G401.6 (cell line): Measurements from ENCODE around the gene PLEKHD1.

Source experiments
- FAIRE-seq: peaks from 2 replicates; lab custom pipeline; 2012; peaks lifted over from hg19 to GRCh38; lab: Jason Lieb, UNC

The PLEKHD1 gene

DNA sequence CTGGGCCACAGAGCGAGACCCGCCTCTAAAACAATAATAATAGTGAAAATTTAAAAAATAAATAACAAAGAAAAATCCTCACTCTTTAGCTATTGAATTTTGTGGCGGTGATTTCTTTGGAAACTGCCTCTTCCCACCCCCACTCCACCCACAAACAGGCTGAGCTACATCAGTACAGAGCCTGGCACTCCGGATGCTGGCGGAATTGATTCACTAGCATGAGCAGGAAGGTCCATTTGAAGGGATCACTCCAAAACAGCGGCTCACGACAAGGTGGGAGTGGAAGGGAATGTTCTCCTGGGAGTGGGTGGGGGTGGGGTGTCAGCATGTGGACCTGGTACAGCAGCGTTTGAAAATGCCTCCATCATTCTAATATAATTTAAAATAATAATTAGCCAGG lies 64.0 kb downstream of the PLEKHD1 start:
- FAIRE-seq: no peak

DNA sequence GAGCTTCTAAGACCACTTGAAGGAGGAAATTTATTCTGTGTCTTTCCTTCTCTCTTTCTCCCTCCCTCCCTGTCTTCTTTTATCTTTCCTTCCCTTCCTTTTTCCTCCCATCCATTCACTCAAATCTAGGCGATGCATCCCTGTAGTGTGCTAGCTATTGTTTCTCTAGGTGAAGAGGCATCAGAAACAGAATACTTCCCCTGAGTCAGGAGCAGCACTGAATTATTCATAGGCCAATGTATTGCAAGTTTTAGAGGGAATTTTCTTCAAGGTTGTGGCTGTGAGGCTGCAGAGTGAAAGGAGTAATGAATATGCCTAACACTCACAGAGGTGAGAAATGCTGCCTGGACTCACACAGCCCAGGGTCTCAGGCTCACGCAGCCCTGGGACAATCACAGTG lies 67.0 kb downstream of the PLEKHD1 start:
- FAIRE-seq: no peak

DNA sequence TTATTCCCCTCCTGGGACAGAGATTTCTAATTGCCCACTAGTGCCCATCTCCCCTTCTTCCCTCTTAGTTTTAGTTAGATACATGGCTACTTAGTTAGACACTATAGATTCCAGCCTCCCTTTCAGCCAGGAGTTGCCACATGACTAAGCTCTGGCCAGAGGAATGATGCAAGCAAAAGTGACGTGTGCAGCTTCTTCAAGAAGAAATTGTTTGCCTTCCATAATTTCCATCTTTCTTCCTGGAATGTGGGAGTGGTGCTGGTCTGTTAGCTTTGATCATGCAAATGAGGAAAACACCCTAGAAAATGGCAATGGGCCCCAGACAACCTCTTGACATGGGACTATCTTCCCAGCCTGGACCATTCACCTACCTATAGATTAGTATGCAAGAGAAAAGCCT lies 68.7 kb downstream of the PLEKHD1 start:
- FAIRE-seq: no peak

DNA sequence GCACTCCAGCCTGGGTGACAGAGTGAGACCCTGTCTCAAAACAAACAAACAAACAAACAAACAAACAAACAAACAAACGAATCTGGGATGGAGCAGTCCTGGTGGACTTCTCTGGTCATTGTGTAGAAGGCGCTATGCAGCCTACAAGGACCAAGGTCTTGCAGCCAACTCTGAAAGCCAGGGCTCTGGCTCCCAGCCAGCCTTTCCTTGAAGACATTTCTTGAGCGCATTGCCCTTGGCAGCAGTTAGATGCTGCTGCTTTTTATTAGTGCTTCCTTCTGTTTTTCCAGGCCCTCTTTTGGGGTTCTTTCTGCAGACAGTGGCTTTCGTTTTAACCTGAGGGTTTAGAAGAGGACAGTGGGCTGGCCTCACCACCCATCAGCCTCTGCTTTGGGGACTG lies 70.0 kb downstream of the PLEKHD1 start:
- FAIRE-seq: no peak

DNA sequence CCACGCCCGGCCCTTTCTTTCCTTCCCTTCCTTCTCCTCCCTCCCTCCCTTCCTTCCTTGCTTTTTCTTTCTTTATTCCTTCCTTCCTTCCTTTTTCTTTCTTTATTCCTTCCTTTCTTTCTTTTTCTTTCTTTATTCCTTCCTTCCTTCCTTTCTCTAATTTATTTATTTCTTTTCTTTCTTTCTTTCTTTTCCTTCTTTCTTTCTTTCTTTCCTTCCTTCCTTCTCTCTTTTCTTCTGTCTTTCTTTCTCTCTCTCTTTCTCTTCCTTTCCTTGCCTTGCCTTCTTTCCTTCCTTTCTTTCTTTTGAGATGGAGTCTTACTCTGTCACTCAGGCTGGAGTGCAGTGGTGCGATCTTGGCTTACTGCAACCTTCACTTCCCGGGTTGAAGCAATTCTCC lies 74.2 kb downstream of the PLEKHD1 start:
- no peak for FAIRE-seq

DNA sequence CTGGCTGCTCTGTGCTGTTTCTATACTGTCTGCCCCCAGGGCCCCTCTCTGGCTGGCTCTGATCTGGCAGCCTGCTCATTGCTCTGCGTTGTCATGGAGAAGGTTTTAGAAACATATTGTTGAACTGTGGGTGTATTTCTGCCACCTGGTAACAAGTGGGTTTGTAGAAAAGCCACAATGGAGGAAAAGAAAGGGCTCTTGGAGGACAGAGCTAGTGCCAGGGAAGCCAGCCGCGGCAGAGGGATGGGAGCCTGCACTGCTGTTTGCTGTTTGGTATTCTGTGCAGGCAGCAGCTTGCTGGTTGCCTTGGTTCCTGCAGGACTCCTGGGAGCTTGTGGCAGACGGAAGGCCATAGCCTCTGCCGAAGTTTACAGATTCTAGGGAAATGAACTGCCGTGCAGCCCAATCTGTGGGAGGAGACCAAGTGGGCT lies 75.1 kb downstream of the PLEKHD1 start:
- FAIRE-seq: no peak

DNA sequence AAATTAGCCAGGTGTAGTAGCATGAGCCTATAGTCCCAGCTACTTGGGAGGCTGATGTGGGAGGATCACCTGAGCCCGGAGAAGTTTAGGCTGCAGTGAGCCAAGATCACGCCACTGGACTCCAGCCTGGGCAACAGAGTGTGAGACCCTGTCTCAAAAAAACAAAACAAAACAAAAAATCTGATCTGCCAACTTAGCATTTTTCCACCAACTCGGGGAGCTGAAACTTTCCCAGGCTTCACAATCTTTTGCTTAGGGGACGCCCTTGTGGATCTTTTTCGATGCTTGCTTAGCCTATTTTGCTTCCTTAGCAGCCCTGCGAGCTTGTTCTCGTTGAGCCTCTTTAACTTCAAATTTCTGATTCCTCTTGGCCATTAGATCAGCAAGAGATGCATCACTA lies 76.3 kb downstream of the PLEKHD1 start:
- no peak for FAIRE-seq

DNA sequence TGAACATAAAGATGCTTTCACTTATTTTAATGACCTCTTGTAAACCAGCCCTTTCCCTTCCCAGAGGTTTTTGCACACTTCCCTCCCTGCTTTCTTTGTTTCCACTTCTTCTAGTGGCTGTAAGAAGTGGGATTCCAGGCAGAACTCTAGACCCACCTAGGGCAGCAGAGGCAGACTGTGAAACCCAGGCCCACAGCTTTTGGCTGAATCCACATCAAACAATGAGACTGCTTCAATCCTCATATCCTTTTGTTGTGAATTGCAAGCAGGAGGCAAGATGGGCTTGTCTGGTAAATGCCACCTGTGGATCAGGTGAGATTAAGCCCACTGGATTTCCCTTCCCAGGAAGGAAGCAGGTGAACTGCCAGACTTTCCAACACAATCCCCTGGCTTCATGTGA lies 77.4 kb downstream of the PLEKHD1 start:
- FAIRE-seq: no peak

DNA sequence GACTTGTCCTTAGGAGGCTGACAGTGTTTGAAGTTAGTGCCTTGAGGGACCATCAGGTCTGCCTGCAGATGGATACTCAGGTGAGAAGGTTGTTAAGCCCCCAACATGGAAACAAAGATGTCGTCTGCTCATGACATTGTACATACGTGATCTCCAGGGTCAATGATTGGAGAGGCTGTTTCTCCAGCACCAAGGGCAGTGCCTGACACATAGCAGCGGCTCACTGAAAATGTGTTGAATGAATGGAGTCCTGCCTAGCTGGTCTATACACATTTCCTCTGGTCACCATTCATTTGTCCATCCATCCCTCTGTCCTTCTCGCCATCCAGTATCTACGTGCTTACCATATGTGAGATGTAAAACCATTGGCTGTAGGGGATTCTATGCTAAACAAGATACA lies 83.0 kb downstream of the PLEKHD1 start:
- no peak for FAIRE-seq

DNA sequence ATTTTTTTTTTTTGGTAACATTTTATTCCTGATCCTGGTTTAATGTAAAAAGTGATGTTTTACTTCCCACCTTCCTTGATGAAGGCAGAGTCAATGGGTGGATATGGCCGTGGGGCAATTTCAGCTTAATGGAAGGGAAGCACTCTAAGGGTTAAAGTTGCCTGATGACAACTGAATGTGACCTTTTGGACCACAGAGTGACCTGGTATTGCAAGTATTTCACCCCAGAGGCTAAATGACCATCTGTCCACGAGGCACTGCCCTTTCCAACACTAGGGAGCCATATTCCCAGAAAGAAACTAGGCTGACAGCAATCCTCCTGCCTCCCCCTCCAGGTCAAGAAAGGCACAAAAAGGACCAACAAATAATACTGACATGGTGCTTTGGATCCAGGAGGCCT lies 85.3 kb downstream of the PLEKHD1 start:
- FAIRE-seq: no peak

DNA sequence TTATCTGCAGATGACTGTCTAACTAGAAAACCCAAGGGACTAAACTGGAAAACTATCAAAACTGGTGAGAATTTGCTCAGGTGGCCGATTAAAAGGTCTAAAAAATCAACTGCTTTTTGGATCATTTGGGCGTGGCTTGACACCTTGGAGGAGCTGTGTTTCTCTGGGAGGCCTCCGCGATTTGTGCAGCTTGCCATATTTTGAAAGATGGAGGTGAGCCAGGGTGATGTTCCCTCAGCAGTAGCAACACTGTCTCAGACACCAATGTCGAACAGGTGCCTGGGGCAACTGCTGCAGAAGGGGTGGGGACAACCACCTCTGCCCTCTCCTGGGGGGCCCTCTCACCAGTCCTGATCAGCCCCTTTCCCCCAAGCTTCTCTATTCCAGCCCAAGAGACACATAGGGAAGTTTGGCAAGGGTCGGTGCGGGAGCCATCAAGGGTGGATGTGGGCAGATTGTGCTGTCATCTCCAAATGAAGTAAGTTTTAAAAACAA lies 86.4 kb downstream of the PLEKHD1 start:
- FAIRE-seq: no peak

DNA sequence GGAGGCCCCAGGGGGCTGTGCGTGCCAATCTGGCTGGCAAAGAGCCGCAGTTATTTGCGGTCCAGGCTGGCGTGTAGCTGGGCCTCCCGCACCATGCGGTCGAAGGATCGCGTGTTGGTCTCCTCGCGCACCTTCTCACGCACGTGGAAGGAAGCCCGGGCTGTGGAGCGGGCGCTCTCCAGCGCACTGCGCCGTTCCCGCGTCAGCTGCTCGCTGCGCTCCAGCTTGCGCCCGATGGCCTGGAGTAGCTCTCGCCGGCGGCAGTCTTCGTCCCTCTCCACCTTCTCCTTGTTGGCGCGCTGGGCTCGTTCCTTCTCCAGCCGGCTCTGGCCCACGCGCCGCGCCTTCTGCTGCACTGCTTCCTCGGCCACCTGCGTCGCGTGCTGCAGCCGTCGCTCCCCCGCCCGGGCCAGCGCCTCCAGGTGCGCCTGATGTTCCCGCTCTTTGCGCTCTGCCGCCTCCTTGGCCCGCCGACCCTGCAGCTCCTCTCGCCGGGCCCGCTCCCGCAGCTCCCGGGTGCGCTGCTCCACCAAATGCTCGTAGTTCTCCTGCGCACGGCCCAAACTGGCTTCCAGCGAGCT lies 87.0 kb downstream of the PLEKHD1 start:
- FAIRE-seq: no peak

DNA sequence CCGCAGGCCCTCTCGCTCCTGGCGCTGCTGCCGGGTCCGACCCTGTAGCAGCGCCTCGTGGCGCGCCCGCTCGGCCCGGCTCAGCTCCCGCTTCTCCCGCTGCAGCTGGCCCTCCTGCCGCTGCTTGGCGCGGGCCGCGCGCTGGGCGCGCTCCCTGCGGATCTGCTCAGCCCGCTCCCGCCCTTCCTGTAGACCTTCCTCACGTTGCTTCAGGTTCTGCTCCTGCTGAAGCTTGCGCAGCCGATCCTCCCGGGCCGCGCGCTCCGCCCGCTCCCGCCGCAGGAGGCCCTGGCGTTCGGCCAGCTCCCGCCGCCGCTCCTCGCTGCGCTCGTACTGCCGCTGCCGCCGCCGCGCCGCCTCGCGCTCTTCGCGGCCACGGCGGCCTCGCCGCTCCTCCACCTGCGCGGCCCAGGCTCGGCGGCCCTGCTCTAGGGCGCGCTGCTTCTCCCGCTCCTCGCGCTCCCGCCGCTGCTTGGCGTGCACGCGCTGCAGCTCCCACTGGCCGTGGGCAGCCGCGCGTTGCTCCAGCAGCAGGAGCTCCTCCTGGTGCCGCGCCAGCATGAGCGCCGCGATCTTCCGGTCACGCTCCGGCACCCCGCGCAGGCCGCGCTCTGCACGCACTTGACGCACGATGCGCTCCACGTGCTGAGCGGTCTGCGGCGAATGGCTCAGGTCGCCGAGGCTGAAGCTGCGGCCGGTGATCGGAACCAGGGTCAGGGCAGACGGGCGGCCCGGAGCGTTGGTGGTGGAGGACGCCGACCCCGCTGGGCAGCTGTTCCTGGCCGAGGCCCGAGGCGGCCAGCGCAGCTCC lies 87.7 kb downstream of the PLEKHD1 start:
- no peak for FAIRE-seq

DNA sequence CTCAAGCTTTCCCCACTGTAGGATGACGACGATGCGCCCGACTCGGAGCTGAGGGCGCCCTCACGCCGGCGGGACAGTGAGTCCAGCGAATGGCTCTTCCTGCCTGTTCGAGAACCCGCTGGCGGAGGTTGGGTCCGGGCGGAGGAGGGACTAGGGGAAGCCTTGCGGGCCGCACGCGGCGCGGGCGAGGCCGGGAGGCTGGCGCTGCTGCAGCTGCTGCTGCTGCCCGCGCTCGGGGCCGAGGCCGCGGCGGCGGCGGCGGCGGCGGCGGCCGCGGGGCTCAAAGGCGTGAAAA lies 88.3 kb downstream of the PLEKHD1 start:
- no peak for FAIRE-seq

DNA sequence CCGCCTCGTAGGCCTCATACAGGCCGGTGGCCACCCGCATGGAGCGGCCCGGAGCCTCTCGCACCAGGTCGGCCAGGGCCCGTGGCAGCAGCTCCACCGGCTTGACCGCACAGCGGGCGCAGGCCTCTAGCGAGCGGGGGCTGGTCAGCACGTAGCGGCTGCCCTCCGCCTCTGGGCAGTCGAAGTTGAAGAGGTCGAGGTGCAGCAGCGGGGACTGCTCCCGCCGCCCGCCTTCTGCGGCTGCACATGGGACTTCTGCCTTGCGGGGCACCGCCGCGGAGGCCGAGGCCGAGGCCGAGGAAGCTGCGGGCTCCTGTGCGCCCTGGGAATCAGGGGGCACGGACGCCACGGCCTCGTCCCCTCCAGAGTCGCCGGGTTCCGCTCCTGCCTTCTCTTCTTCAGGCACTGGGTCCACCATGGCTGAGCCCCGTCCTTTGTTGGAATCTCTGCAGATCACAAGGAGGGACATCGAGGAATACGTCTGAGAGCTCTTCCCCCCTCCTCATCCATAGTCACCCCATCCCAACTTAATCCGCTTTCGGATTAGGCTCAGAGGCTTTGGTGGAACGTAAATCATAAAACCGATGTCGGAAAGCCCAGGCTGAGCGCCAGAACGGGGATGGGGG lies 88.8 kb downstream of the PLEKHD1 start:
- no peak for FAIRE-seq

DNA sequence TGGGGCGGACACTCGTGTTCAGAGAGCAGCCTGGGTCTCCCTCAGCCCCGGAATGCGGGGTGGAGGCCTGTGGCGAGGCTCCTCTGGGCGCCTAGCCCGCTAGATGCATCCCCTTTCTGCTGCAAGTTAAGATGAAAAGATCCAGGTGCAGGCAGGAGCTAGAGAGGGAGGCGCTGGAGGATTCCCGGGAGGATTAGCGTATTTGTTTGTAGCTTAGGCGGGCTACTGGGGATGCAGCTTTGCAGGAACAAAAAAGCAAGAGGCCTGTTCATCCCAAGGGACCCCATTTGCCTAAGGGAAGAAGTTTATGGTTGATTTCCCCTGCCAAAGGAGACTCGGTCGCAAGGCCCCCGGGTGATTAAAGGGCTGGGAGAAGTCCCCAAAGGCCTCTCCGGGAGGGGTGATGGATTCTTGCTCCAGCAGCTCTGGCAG lies 89.3 kb downstream of the PLEKHD1 start:
- FAIRE-seq: no peak

DNA sequence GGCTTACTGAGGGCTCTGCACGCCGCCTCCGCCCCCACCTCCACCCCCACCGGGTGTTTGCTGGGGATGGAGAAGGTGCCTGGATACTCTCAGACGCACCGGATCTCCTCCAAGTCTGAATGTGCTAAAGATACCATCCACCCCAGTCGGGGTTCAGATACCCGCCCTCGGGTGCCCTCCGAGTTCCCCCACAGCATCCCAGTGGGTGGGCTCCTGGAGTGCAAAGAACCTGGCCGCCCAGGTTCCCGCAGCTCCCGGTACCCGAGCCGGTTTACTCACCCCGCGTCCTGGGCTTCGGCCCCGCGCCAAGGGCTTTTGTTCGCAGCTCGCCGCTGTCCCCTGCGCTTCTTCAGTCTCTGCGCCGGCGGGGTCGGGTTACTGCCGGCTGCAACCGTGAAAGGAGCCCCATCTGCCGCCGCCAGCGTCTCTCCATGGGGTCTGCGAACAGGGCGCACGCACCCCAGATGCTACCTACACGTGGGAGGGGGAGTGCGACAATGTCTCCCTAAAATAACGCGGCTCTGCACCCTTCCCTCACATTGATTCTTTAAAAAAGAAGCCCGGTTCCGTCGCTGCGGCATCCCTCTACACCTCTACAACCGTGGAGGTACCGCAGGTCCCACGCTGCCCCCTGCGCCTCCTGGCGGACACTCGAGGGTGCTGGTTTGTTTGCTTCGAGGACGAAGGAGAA lies 89.9 kb downstream of the PLEKHD1 start, which contains the start of gene CCDC177:
Gene CCDC177 (minus strand): TSS at position 609 of the 691 bp plus-strand sequence. CDS start 1,249 bp downstream, outside the sequence.
- FAIRE-seq: no peak

DNA sequence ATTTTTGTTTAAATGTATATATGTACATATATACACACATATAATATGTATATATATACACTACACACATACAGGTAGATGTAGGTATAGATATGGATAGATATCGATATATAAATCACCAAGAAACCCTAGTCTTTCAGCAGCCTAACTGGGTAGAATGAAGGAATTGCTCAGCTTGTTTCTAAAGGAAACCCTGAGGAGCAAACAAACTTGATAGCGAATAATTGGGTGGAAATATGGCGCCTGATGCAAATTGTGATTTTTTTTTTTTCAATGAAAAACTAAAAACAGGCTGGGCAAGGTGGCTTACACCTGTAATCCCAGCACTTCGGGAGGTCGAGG lies 90.4 kb downstream of the PLEKHD1 start:
- peak; percentile 80 for FAIRE-seq

DNA sequence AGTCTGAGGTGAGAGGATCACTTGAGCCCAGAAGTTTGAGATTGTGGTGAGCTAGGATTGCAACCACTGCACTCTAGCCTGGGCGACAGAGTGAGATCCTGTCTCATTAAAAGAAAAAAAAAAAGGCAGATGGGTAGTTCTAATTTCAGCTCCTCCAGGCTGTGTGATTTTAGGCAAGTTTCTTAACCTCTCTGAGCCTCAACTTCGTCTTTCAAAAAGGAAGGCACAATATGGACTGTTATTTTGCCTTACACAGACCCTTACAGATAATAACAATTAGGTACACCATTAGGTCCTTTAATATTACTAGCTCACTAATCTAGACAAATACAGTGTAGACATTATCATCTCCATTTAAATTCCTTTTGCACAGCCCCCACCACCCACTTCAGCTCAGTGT lies 94.9 kb downstream of the PLEKHD1 start:
- FAIRE-seq: no peak

DNA sequence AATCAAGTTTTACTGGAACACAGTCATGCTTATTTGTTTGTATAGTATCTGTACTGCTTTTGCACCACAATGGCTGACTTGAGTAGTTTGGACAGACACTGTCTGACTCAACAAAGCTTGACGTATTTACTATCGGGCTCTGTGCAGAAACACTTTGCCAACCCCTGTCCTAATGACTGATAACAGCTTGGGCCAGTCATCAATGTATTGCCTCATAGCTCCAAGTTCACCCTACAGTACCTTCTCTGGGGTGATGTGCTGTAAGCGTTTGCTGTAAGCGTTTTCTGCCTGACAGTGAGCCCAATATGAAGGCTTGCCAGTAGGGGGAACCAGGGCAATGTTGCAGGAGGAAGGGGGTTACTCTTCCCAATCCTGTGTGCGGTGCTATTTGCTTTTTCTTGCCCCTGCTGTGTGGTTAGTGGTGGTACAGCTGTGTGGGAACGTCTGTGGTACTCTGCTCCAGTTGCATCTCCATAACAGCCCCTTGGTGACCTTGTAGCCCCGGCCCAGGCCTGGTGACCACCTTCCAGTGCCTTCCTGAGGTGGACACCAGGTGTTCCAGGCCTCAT lies 95.6 kb downstream of the PLEKHD1 start:
- no peak for FAIRE-seq
